ENCODE measurements around the gene LAMTOR4. TPM values are rescaled to one million over a fixed set of nuclear protein-coding genes. Genes with fewer than 3 reads are reported as not detected.

LAMTOR4 gene
- total and polyA plus RNA-seq, 2 of the 13 experiments (the other 11 are each of a cell fraction or from before 2014, with no cell fraction given): 115 to 118 TPM

GRCh38 chr7:100101016-100101862 is 47.5 kb upstream of the LAMTOR4 start, which contains the start of the genes AP4M1 and MCM7 (continued):
- TF ChIP-seq ZNF766 (CRISPR knock-in tag; IDR thresholded peaks at IDR 0.05; ENCODE audit: borderline replicate concordance) (no peak), ZFYVE20 (CRISPR knock-in tag; IDR thresholded peaks at IDR 0.05; ENCODE audit: borderline replicate concordance, low read depth) (no peak; the same call in 1 of the 2 replicates), ZNF567 (CRISPR knock-in tag; IDR thresholded peaks at IDR 0.05; ENCODE audit: borderline replicate concordance) (0 out of 2 replicates have a peak, but pooled peaks have one; percentile 47), CBFB (CRISPR knock-in tag; IDR thresholded peaks at IDR 0.05) (peak; percentile 22), NRL (CRISPR knock-in tag; IDR thresholded peaks at IDR 0.05; ENCODE audit: borderline replicate concordance) (0 out of 2 replicates have a peak, but pooled peaks have one; percentile 64), KLF16 (CRISPR knock-in tag; IDR thresholded peaks at IDR 0.05) (peak in 1 of 2 experiments; percentile 50; a peak in 1 of 4 replicates), ZNF670 (CRISPR knock-in tag; IDR thresholded peaks at IDR 0.05; ENCODE audit: borderline replicate concordance) (peak; percentile 56; the same call in 1 of the 2 replicates), CREB3 (CRISPR knock-in tag; IDR thresholded peaks at IDR 0.05) (peak; percentile 3; the same call in 1 of the 2 replicates), ZNF652 (CRISPR knock-in tag; IDR thresholded peaks at IDR 0.05; ENCODE audit: borderline replicate concordance, low read depth) (no peak), NR0B2 (CRISPR knock-in tag; IDR thresholded peaks at IDR 0.05) (peak; percentile 76; the same call in 1 of the 2 replicates), ZNF276 (CRISPR knock-in tag; IDR thresholded peaks at IDR 0.05; ENCODE audit: low read depth) (no peak; the same call in 1 of the 2 replicates), ZNF558 (CRISPR knock-in tag; IDR thresholded peaks at IDR 0.05; ENCODE audit: borderline replicate concordance) (no peak; the same call in 1 of the 2 replicates), ZIK1 (CRISPR knock-in tag; IDR thresholded peaks at IDR 0.05; ENCODE audit: borderline replicate concordance, low read depth) (peak; percentile 33; the same call in 1 of the 2 replicates), SP140L (CRISPR knock-in tag; IDR thresholded peaks at IDR 0.05; ENCODE audit: borderline replicate concordance) (no peak), ZNF264 (CRISPR knock-in tag; IDR thresholded peaks at IDR 0.05) (no peak), HIVEP1 (CRISPR knock-in tag; IDR thresholded peaks at IDR 0.05) (peak; percentile 96), ZSCAN22 (CRISPR knock-in tag; IDR thresholded peaks at IDR 0.05) (no peak), ZNF781 (CRISPR knock-in tag; IDR thresholded peaks at IDR 0.05; ENCODE audit: borderline replicate concordance, not compliant biosample characterization) (peak; percentile 86), ZNF446 (CRISPR knock-in tag; IDR thresholded peaks at IDR 0.05) (no peak), PATZ1 (CRISPR knock-in tag; IDR thresholded peaks at IDR 0.05) (peak; percentile 10), PCBP1 (IDR thresholded peaks at IDR 0.05; ENCODE audit: borderline replicate concordance, low read depth, low read length) (no peak), KDM4B (CRISPR knock-in tag; IDR thresholded peaks at IDR 0.05) (no peak)
- TF ChIP-seq, protein P1, sequence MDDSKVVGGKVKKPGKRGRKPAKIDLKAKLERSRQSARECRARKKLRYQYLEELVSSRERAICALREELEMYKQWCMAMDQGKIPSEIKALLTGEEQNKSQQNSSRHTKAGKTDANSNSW (CRISPR knock-in tag; IDR thresholded peaks at IDR 0.05; ENCODE audit: borderline replicate concordance): 0 out of 2 replicates have a peak, but pooled peaks have one; percentile 28
